ENCODE results near the gene PRKCA.

The PRKCA gene

DNA sequence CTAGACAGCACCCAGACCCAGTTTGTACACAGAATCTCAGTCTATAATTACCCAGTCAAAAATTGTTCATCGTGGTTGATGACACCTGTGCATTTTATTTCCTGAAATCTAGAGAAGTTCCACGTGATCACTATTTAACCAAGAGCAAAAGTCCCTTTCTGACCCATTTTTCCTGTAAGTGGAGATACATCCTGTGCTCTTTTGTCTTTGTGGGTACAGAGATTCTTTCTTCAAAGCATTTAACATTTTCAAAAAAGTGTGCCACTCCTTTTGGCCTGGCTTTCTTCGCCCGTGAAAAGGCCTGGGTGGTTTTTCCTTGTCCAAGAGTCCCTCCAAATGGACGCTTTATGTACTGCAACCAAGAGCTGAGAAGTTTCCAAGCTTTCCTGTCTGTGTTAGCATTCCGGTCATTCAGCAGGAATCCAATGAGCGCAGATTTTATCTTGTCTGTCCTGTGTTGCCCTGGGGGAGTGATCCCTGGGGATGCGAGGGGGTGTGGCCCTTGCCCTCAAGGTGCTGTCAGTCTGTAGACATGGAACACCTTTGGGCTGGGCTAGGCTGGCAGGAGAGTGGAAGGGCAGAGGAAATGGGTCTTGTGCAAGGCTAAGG, 371.4 kb downstream of the PRKCA start:
- peak; percentile 24 for FAIRE-seq

DNA sequence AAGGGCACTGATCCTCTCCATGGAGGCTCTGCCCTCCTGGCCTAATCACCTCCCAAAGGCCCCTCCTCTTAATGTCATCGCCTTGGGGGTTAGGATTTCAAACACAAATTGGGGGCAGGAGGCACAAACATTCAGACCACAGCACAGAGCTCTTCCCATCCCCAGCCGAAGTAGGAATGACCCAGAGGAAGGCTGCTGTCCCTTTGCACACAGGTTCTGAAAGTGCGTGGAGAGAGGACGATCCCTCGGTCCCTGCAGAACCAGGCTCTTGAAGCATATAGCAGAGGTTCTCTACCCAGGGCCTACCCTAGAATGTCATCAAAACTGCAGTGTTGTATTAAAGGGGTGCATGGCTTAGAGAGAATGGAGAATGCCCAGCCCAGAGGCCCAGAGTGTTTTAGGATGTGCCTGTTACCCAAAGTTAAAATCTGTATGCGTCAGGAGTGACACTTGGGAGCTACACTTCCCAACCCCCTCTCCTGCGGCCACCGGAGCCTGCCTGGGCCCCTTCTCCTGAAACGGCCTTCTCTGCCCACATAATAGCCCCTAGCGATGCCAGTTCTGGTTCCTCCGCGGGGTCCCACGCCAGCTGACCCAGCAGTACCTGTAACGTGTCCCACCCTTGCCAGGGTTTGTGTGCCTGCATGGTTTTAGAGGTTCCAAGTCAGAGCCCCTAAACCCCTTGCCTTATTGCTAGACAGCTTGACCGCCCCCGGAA, 373.0 kb downstream of the PRKCA start:
- FAIRE-seq, result no peak

DNA sequence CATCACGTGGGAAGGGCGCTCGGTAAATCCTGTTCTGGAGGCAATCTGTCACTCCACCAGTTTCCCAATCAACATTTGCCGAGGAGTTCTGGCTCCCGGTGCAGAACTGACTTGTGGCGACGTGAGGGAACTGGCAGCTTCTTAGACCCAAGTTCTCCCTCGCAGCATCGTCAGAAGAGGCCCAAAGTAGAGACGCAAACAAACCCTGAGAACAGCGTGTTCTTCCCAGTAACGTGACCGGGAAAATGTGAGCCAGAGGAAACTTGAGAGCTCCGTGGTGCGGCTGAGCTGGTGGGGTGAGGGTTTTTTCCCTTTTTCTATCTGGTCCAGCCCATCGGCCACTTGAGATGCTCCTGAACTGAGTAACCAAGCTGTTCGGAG, 373.6 kb downstream of the PRKCA start:
- FAIRE-seq, result no peak

DNA sequence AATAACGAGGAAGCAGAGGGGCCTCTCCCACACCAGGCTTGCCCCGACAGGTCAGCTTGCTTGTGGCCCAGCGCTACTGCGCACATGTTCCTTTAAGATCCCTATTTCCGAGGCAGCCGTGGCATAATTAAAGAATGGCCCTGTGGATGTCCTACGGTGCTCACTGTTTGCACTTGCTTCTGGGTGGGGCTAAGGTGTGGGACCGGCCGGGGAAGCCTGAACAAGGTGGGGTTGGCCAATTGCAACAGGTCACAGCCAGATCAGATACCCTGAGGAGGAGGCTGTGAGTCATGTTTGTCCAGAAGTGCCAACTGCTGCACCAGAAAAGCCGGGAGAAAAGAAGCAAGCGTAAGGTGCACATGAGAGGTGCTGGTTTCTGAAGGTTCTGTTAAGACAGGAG, 374.0 kb downstream of the PRKCA start:
- FAIRE-seq, result no peak

- no peak for FAIRE-seq
Observed at GRCh38 chr17:66677201-66677981, 375.0 kb downstream of the PRKCA start.

GRCh38 chr17:66678061-66678460, 375.6 kb downstream of the PRKCA start:
- no peak for FAIRE-seq

DNA sequence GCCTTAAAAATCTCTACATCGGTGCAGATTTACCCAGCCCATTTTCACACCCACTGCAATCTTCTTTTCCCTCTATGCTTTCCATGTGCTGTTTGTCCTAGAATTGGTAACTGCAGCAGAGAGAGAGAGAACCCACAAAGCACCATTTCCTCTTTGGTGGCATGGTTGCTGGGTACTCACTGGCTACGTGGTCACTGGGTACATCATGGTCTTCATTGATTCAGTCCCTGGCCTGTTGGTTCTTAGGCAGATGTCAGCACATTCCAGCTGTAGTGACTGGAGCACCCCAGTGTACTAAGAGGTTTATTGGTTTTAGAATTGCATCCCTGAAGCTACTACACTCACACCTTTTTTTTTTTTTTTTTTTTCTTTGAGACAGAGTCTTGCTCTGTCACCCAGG, 376.4 kb downstream of the PRKCA start:
- no peak for FAIRE-seq

- no peak for FAIRE-seq
Observed at GRCh38 chr17:66679631-66680517, 377.5 kb downstream of the PRKCA start.

GRCh38 chr17:66682283-66682682, 379.9 kb downstream of the PRKCA start:
- no peak for FAIRE-seq

- FAIRE-seq, result no peak
Observed at GRCh38 chr17:66684261-66684660, 381.8 kb downstream of the PRKCA start.

DNA sequence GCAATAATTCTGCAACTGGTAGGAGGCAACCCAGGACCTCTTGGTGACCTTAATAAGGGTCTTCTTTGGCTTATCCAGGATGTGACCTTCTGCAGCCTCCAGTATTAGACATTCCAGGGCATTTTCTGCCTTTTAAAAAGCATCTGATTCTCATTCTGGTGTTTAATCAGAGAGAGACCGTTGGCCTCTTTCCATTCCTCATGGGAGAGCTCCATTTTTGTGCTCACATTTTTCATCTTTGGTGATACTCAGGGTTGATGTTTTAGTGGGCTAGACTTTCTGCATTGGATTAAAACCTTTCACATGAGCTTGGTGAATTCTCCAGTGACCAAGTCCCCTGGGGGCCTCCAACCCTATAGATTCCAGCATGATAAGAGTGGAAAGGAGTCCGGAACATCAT, 382.3 kb downstream of the PRKCA start:
- FAIRE-seq, result no peak

- FAIRE-seq, result no peak
Observed at GRCh38 chr17:66686601-66687000, 384.2 kb downstream of the PRKCA start.

DNA sequence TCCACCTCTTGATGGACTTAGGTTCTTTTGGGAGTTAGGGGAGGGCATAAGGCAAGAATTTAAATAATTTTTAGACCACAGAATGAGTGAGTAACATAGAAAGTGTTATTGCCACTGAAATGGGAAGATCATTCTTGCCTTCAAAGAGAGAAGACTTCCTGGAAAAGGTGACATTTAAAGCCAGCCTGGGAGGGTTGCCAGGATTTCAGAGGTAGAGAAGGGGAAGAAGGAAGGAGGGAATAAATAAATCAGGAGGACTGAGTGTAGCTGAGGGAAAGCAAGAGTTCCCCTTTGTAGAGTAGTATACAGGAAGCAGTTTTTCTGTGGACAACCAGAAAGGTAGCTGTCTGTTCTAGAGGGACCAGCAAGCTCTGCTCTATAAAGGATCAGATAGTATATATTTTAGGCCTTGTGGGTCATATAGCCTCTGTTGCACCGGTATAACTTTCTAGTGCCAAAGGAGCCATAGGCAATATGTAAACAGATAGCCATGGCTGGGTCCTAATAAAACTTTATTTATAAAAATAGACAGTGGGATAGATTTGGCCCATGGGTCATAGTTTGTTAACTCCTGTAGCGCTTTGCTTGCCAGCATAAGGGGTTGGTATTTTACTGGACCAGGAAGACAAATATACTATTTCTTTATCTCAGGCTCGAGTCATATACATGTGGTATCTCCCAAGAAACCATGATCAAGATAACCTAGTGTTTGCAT, 385.3 kb downstream of the PRKCA start:
- no peak for FAIRE-seq

DNA sequence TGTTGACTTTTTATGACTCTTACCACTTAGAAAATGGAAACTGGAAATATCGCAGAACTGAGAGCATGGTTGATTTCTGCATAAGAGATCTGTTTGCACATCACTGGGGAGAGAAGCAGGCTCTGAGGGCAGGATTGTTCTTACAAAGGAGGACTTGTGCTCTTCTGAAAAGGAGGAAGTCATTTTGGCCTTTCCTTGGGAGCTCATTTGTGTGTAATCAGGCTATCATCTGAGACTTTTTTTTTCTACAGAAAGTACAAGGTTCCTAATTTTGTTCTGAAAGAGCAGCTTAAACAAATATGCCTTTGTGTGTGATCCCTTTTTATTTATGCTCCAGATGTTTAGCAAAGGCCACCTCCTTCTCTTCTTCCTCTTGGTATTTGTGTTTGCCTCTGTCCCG, 386.8 kb downstream of the PRKCA start:
- no peak for FAIRE-seq

- no peak for FAIRE-seq
Observed at GRCh38 chr17:66690166-66690565, 387.8 kb downstream of the PRKCA start.

- no peak for FAIRE-seq
Observed at GRCh38 chr17:66691644-66692420, 389.4 kb downstream of the PRKCA start.

DNA sequence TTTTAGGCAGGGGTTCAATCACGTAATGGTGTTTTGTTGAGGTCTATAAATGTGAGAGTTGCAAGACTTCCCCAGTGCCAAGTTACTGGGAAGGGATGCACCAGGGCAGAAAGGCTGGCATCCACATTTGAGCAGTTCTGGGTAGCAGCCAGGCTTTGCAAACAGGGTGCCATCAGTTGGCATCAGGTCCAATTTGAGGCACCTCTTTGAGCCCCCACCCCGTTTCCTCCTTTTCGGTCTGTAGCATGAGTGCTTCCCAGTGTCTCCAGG, 389.9 kb downstream of the PRKCA start:
- no peak for FAIRE-seq

DNA sequence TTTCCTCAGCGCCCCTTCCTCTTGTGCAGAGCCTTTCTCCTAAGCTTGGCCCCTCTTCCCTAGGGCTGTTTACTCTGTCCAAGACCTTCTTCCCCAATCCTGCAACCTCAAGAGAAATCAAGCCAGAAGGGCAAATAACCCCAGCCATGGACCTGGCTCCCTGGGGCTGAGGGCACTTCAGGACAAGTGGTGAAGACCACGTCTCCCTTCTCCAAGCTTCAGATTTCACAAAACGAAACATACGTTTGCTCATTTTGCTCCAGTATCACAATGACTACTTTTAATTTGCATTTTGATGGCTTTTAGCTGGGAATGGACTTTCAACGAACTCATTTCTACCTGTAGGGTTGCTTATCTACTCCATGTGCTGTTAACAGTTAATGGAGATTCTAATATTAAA, 392.7 kb downstream of the PRKCA start:
- no peak for FAIRE-seq

GRCh38 chr17:66698270-66698669, 395.9 kb downstream of the PRKCA start:
- no peak for FAIRE-seq

- no peak for FAIRE-seq
Observed at GRCh38 chr17:66701462-66701861, 399.0 kb downstream of the PRKCA start.

- no peak for FAIRE-seq
Observed at GRCh38 chr17:66702106-66702936, 399.9 kb downstream of the PRKCA start.

Data from islet of Langerhans (tissue), 1 donor.